ENCODE measurements around the gene ARL11.
"Not testable (repeated sequence)": the region's sequence is repeated elsewhere in the genome, so short reads cannot be mapped to it uniquely, and the experiment has no call there.

The ARL11 gene

DNA sequence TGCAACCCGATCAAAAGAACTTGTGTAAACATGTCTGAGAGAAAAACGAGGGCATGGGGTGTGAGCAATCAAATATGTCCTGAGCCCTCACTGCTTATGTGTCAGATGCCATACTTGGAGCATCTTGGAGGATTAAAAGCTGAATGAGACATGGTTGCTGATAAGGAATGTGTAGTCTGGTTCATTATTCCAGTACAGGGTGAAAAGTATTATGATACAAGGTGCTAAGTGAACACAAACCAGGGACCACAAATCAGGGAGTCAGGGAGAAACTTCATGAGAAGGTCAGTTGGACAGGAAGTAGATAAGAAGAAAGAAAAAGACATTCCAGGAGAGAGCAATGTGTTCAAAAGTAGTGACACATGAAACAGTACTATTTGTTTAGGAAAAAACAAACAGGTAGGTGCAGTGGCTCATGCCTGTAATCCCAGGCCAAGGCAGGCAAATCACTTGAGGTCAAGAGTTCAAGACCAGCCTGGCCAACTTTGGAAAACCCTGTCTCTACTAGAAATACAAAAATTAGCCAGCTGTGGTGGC is 40.9 kb upstream of the ARL11 start:
- no peak for TF ChIP-seq CTCF (conservative IDR thresholded peaks at IDR 0.05; ENCODE audit: low read length)
- no peak overlapping the region for H3K4me3 ChIP-seq (ENCODE audit: low read length)
- no peak for DNase-seq (ENCODE audit: low read depth)

DNA sequence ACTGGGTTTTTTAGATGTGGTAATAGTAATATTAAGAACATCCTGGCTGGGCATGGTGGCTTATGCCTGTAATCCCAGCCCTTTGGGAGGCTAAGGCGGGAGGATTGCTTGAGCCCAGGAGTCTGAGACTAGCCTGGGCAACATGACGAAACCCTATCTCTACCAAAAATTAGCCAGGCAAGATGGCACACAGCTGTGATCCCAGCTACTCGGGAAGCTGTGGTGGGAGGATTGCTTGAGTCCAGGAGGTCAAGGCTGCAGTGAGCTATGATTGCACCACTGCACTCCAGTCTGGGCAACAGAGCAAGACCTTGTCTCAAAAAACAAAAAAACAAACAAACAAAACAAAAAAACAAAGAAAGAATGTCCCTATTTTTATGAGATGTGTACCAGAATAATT is 37.6 kb upstream of the ARL11 start:
- not testable (repeated sequence) for DNase-seq (ENCODE audit: low read depth); H3K4me3 ChIP-seq (ENCODE audit: low read length)

DNA sequence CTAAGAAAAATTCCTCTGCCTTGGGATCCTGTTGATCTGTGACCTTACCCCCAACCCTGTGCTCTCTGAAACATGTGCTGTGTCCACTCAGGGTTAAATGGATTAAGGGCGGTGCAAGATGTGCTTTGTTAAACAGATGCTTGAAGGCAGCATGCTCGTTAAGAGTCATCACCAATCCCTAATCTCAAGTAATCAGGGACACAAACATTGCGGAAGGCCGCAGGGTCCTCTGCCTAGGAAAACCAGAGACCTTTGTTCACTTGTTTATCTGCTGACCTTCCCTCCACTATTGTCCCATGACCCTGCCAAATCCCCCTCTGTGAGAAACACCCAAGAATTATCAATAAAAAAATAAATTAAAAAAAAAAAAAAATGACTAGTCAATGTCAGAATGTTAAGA is 34.4 kb upstream of the ARL11 start:
- H3K4me3 ChIP-seq (ENCODE audit: low read length); DNase-seq (ENCODE audit: low read depth): not testable (repeated sequence)

DNA sequence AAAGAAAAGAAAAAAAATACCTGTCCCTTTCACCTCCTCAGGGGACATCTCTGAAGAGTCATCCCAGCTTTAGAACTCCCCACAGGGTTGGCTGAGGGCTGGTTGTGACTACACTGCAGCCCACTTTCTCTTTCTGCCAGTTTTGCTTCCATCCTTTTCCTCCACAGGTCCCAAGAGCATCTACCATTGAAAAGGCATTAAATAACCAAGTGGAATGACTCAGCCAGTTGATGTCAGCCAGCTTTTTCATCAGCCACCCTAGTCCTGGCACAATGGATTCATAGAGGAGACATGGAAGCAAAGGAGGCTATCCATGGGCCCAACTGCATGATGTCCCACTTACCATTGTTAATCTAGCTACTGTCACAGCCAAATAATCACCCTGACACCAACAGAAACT is 33.7 kb upstream of the ARL11 start:
- TF ChIP-seq CTCF (conservative IDR thresholded peaks at IDR 0.05; ENCODE audit: low read length), result no peak
- no peak for DNase-seq (ENCODE audit: low read depth)

GRCh38 chr13:49596221-49596620 is 32.1 kb upstream of the ARL11 start:
- DNase-seq (ENCODE audit: low read depth), result no peak
- no peak overlapping the region for H3K4me3 ChIP-seq (ENCODE audit: low read length)
- no peak for TF ChIP-seq CTCF (conservative IDR thresholded peaks at IDR 0.05; ENCODE audit: low read length)

More for the DNA sequence above, 33.7 kb upstream of the ARL11 start:
- H3K4me3 ChIP-seq (ENCODE audit: low read length), result no peak overlapping the region

DNA sequence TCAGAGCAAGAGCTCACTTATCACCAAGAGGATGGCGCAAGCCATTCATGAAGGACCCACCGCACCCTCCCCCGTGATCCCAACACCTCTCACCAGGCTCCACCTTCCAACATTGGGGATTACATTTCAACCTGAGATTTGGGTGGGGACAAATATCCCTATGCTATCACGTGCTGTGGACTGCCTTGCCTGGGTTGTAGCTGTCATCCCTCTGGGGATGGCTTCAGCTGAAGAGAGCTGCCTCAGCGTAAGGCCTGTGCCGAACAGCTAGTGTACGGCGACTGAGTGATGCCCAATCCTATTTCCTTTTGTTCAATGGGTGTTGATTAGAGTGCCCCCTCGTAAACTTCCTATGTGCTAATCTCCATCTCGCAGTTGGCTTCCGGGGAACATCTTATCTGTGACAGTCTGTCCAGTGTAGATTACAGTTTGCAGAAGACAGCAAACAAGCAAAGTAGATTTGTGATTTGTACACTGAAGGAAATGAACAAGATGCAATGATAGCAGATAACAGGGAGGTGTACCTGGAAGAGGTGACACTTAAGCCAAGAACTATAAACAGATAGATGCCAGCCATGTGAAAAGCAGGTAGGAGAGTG is 31.2 kb upstream of the ARL11 start:
- H3K4me3 ChIP-seq (ENCODE audit: low read length), result no peak overlapping the region
- DNase-seq (ENCODE audit: low read depth), result no peak
- TF ChIP-seq CTCF (conservative IDR thresholded peaks at IDR 0.05; ENCODE audit: low read length), result no peak

- no peak overlapping the region for H3K4me3 ChIP-seq (ENCODE audit: low read length)
- DNase-seq (ENCODE audit: low read depth), result no peak
- TF ChIP-seq CTCF (conservative IDR thresholded peaks at IDR 0.05; ENCODE audit: low read length), result no peak
These were observed 26.3 kb upstream of the ARL11 start for GRCh38 chr13:49602005-49602404.

DNA sequence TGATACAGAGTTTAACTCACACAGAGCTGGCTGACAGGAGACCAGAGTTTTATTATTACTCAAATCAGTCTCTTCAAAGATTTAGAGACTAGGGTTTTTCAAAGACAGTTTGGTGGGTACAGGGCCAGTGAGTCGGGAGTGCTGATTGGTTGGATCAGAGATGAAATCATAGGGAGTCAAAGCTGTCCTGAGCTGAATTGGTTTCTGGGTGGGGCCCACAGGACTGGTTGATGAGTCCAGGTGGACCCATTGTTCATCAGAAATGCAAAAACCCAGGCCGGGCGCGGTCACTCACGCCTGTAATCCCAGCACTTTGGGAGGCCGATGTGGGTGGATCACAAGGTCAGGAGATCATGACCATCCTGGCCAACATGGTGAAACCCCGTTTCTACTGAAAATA is 25.7 kb upstream of the ARL11 start:
- not testable (repeated sequence) for DNase-seq (ENCODE audit: low read depth); H3K4me3 ChIP-seq (ENCODE audit: low read length)

DNA sequence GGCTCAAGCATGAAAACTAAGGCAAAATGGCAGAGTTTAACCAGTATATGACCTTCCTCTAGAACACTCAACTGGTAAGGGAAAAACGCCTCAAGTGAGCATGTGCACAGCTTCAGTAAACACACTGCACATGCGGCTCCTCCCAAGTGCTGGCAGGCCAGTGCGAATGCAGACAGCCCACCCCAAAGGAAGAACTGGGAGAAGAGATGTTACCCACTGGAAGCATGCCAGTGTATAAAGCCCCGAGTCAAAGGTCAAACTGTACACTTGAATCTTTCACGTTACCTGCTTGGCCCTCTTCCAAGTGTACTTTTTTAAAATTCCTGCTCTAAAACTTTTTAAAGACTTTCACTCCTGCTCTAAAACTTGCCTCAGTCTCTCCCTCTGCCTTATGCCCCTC is 23.7 kb upstream of the ARL11 start:
- no peak overlapping the region for H3K4me3 ChIP-seq (ENCODE audit: low read length)
- no peak for DNase-seq (ENCODE audit: low read depth)
- TF ChIP-seq CTCF (conservative IDR thresholded peaks at IDR 0.05; ENCODE audit: low read length), result no peak

All from AG10803 (cell line).